ENCODE data around the gene MRTFA. TPM values are rescaled to one million over a fixed set of nuclear protein-coding genes. Genes with fewer than 3 reads are reported as not detected.
A peak's percentile ranks its signal among the peaks of the same experiment; 100 is the strongest.

Gene MRTFA
- total RNA-seq, 4 donors from 2014 or later: 81.4 to 210 (median 122) TPM

- peaks cover 67 to 81% of the 10 kb centered on the region in 2 donors for H3K4me1 ChIP-seq
- intact Hi-C loops (cut with DNase I): no loop called here
- no peak overlapping the region for H3K4me3 ChIP-seq (replicated peaks in 1 of 3)
- peak overlapping the region; percentile 81 to 84 (median 82) for H3K27ac ChIP-seq
- H3K36me3 ChIP-seq: no peaks in the 10 kb centered on the region
- DNase-seq: peak in 1 of 2 donors; percentile 23
- no peak for TF ChIP-seq POLR2A (IDR thresholded peaks at IDR 0.05)
- TF ChIP-seq CTCF (IDR thresholded peaks at IDR 0.05): no peak
- H3K9me3 ChIP-seq: no peaks in the 10 kb centered on the region
- WGBS, 2 donors: 24 to 40% methylated on average over 7 of the region's 7 CpGs
- H3K27me3 ChIP-seq: no peaks in the 10 kb centered on the region
Measured at GRCh38 chr22:40597526-40598430, 38.7 kb downstream of the MRTFA start.

DNA sequence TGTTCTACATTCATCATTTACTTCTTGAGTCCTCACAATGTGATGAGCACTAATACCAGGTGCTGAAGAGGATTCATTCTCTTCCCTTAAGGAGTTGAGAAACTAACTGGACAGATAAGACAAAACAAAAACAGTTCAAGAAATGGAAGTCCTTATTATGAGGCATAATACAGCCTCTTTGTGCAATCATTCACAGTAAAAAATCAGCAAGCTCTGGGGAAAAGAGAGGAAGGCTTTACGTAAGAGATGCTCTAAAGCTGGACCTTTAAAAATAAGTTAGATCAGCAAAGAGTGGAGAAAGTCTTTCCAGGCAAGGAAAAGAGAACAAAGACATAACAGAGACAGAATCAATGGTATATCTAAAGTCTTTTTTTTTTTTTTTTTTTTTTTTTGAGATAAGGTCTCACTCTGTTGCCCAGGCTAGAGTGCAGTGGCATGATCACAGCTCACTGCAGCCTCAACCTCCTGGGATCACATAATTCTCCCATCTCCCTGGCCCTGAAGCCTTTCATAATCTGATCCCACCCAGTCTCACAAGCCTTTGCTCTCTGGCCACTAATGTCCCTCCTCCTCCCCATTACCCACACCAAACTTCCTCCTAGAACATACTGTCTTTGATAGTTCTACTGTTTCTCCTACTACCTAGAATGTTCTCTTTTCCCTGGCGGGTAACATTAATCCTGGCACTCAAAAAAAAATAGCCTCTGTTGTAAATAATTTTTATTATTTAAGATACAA, 40.9 kb downstream of the MRTFA start:
- DNase-seq: no peak
- no peaks in the 10 kb centered on the region for H3K27me3 ChIP-seq
- peak overlapping the region; percentile 35 to 84 (median 82) for H3K27ac ChIP-seq
- TF ChIP-seq POLR2A (IDR thresholded peaks at IDR 0.05) (no peak), CTCF (IDR thresholded peaks at IDR 0.05) (no peak)
- WGBS, 2 donors: 86 to 92% methylated on average over 2 of the region's 2 CpGs
- intact Hi-C loops (cut with DNase I): no loop called here
- H3K9me3 ChIP-seq: no peaks in the 10 kb centered on the region
- H3K36me3 ChIP-seq: no peaks in the 10 kb centered on the region
- peaks cover 47 to 67% of the 10 kb centered on the region in 2 donors for H3K4me1 ChIP-seq
- H3K4me3 ChIP-seq (replicated peaks in 1 of 3): no peak overlapping the region

DNA sequence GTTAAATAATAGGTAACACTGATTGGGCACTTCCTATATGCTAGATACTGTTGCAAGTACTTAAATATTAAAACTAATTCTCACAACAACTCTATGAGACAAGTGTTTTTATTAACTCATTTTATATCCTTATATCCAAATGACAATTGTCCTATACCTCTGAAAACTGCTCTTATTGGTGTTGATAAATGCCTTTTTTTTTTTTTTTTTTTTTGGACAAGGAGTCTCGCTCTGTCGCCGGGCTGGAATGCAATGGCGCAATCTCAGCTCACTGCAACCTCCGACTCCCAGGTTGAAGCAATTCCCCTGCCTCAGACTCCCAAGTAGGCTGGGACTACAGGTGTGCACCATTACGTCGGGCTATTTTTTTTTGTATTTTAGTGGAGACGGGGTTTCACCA, 41.6 kb downstream of the MRTFA start:
- TF ChIP-seq CTCF (IDR thresholded peaks at IDR 0.05): no peak
- no peak for TF ChIP-seq POLR2A (IDR thresholded peaks at IDR 0.05)
- Histone ChIP-seq H3K36me3 (no peaks in the 10 kb centered on the region), H3K27ac (peak overlapping the region; percentile 35 to 84 (median 82)), H3K27me3 (no peaks in the 10 kb centered on the region), H3K4me3 (replicated peaks in 1 of 3) (no peak overlapping the region), H3K4me1 (peaks cover 47 to 60% of the 10 kb centered on the region in 2 donors), H3K9me3 (no peaks in the 10 kb centered on the region)
- intact Hi-C loops (cut with DNase I): no loop called here
- peak; percentile 81 to 82 for DNase-seq
- WGBS, 2 donors: 41 to 44% methylated on average over 8 of the region's 8 CpGs

DNA sequence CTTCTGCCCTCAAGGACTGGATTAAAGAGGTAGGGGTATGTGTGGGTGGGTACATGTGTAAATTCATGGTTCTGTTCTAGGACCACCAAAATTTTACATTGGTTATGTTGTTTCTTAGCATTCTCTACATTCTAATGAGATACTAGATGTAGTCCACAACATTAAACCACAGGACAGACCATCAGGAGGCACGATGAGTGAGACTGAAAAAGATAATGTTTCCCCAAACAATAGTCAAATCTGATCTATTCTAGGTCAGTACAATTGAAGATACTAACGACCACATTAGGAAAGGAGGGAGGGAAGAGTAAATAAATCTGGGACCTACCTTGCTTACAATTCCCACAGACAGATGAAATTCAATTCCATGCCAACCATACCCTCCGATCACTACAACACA, 42.2 kb downstream of the MRTFA start:
- intact Hi-C loops (cut with DNase I): no loop called here
- Histone ChIP-seq H3K9me3 (no peaks in the 10 kb centered on the region), H3K4me1 (peaks cover 47 to 60% of the 10 kb centered on the region in 2 donors), H3K27ac (peak overlapping the region; percentile 20 to 84 (median 82)), H3K36me3 (no peaks in the 10 kb centered on the region), H3K27me3 (no peaks in the 10 kb centered on the region), H3K4me3 (replicated peaks in 1 of 3) (no peak overlapping the region)
- TF ChIP-seq CTCF (IDR thresholded peaks at IDR 0.05): no peak
- TF ChIP-seq POLR2A (IDR thresholded peaks at IDR 0.05): no peak
- DNase-seq: no peak
- WGBS, 2 donors: 45 to 50% methylated on average over 3 of the region's 3 CpGs

Measured in thyroid gland (tissue), 4 donors.